Measurements from ENCODE around the gene MYRF. TPM values are rescaled to one million over a fixed set of nuclear protein-coding genes. Genes with fewer than 3 reads are reported as not detected.

Gene MYRF
- total and polyA plus RNA-seq, 2 of the 13 experiments (the other 11 are each of a cell fraction or from before 2014, with no cell fraction given) = 10.2 to 25.9 TPM

- no peak for TF ChIP-seq ZNF512 (CRISPR knock-in tag; IDR thresholded peaks at IDR 0.05)
- TF ChIP-seq ZBTB44 (CRISPR knock-in tag; IDR thresholded peaks at IDR 0.05) = 0 out of 2 replicates have a peak, but pooled peaks have one; percentile 49
- TF ChIP-seq ZNF775 (CRISPR knock-in tag; IDR thresholded peaks at IDR 0.05; ENCODE audit: borderline replicate concordance) = no peak
- peak; percentile 80 for TF ChIP-seq UBTF (CRISPR knock-in tag; IDR thresholded peaks at IDR 0.05)
- TF ChIP-seq KDM5A (IDR thresholded peaks at IDR 0.05; ENCODE audit: borderline replicate concordance, low read length) = no peak
- no peak for TF ChIP-seq ZNF333 (CRISPR knock-in tag; IDR thresholded peaks at IDR 0.05; ENCODE audit: borderline replicate concordance)
- TF ChIP-seq HNF4A (CRISPR knock-in tag; IDR thresholded peaks at IDR 0.05) = peak; percentile 89
- no peak for TF ChIP-seq ZNF879 (CRISPR knock-in tag; IDR thresholded peaks at IDR 0.05)
- TF ChIP-seq ZNF232 (CRISPR knock-in tag; IDR thresholded peaks at IDR 0.05; ENCODE audit: borderline replicate concordance) = no peak
- peak; percentile 36; the same call in 1 of the 2 replicates for TF ChIP-seq ZNF768 (CRISPR knock-in tag; IDR thresholded peaks at IDR 0.05)
- TF ChIP-seq TOPORS (CRISPR knock-in tag; IDR thresholded peaks at IDR 0.05) = no peak
- no peak for TF ChIP-seq BORCS8-MEF2B (CRISPR knock-in tag; IDR thresholded peaks at IDR 0.05)
- TF ChIP-seq ZNF33B (CRISPR knock-in tag; IDR thresholded peaks at IDR 0.05) = 0 out of 2 replicates have a peak, but pooled peaks have one; percentile 37
- TF ChIP-seq ZBTB49 (CRISPR knock-in tag; IDR thresholded peaks at IDR 0.05; ENCODE audit: borderline replicate concordance) = no peak
- no peak for TF ChIP-seq ZNF432 (CRISPR knock-in tag; IDR thresholded peaks at IDR 0.05; ENCODE audit: borderline replicate concordance)
- TF ChIP-seq ZMYM2 (CRISPR knock-in tag; IDR thresholded peaks at IDR 0.05) = no peak
- TF ChIP-seq KLF16 (CRISPR knock-in tag; IDR thresholded peaks at IDR 0.05) = peak in 1 of 2 experiments; percentile 49; a peak in 1 of 4 replicates
- no peak for TF ChIP-seq CENPT (CRISPR knock-in tag; IDR thresholded peaks at IDR 0.05; ENCODE audit: low read depth)
- TF ChIP-seq ARNT2 (CRISPR knock-in tag; IDR thresholded peaks at IDR 0.05; ENCODE audit: low read depth) = no peak
- peak; percentile 94 for TF ChIP-seq SOX5 (CRISPR knock-in tag; IDR thresholded peaks at IDR 0.05; ENCODE audit: borderline replicate concordance)
Observed at GRCh38 chr11:61769169-61769920, 16.9 kb downstream of the MYRF start (continued).

Data from HepG2 (cell line).